ENCODE data around the gene LASP1. TPM values are rescaled to one million over a fixed set of nuclear protein-coding genes. Genes with fewer than 3 reads are reported as not detected.
A peak's percentile ranks its signal among the peaks of the same experiment; 100 is the strongest.

Gene LASP1
- total and polyA plus RNA-seq, 2 of the 8 experiments (the other 6 are each of a cell fraction or from before 2014, with no cell fraction given): 114 to 180 TPM

GRCh38 chr17:38916771-38917170 is 46.9 kb downstream of the LASP1 start:
- H2BK120ac ChIP-seq (replicated peaks; ENCODE audit: low read depth, low read length): no peak overlapping the region
- no peak overlapping the region; a peak in 1 of 7 replicates for H3K9ac ChIP-seq (replicated peaks in 1 of 4; ENCODE audit: extremely low read depth in 1 of 4, low read depth in 3 of 4, low read length in 3 of 4)
- H2BK5ac ChIP-seq (ENCODE audit: low read depth, low read length): no peak overlapping the region
- H3K4ac ChIP-seq (replicated peaks; ENCODE audit: insufficient read length, low read depth, low read length): no peak overlapping the region
- no peak overlapping the region for H2BK12ac ChIP-seq (ENCODE audit: low read depth, low read length)
- H3K36me3 ChIP-seq (ENCODE audit: control insufficient read depth in 2 of 4, insufficient read depth in 4 of 4, low read length in 3 of 4): peaks cover 6 to 35% (median 28%) of the 10 kb centered on the region in 4 experiments; a peak in 7 of 8 replicates
- WGBS, 2 experiments (ENCODE audit: extremely low coverage in 1 of 2, insufficient coverage in 1 of 2, insufficient read length in 1 of 2, insufficient replicate concordance in 2 of 2, low coverage in 1 of 2, low lambda C conversion rate in 2 of 2, missing lambda C conversion rate in 1 of 2): 85% methylated on average over 8 of the region's 8 CpGs; no CpG with 5 or more reads in 1 of the 2 experiments
- no peak overlapping the region for H3K4me2 ChIP-seq (ENCODE audit: insufficient read depth in 1 of 2, low read depth in 2 of 2, low read length in 2 of 2)
- no peak overlapping the region for H3K14ac ChIP-seq (ENCODE audit: insufficient read length)
- H2AFZ ChIP-seq (ENCODE audit: low read length): no peak overlapping the region
- H3K4me3 ChIP-seq (ENCODE audit: extremely low read depth in 1 of 4, insufficient read depth in 2 of 4, low read depth in 3 of 4, low read length in 4 of 4): no peak overlapping the region
- H4K91ac ChIP-seq (replicated peaks; ENCODE audit: insufficient read length, low read length): no peak overlapping the region
- no peak overlapping the region for H3K27ac ChIP-seq (ENCODE audit: low read depth, low read length)
- H3K27me3 ChIP-seq (replicated peaks in 1 of 4; ENCODE audit: control insufficient read depth in 3 of 4, extremely low read depth in 1 of 4, insufficient read depth in 3 of 4, low read length in 3 of 4): no peaks in the 10 kb centered on the region
- H2BK15ac ChIP-seq (ENCODE audit: low read length): no peak overlapping the region
- no peaks in the 10 kb centered on the region for H3K23me2 ChIP-seq (ENCODE audit: low read depth, low read length)
- no peak overlapping the region for H3K23ac ChIP-seq (ENCODE audit: insufficient read length)
- no peaks in the 10 kb centered on the region for H3K79me2 ChIP-seq (ENCODE audit: control insufficient read depth in 1 of 2, insufficient read depth in 2 of 2, low read length in 2 of 2)
- H4K20me1 ChIP-seq (replicated peaks in 1 of 2; ENCODE audit: control insufficient read depth in 1 of 2, insufficient read depth in 2 of 2, low read length in 2 of 2): peaks cover 3 to 8% of the 10 kb centered on the region in 2 experiments
- no peak for FAIRE-seq
- no peak overlapping the region for H3K18ac ChIP-seq (ENCODE audit: extremely low read depth, low read length)
- no peaks in the 10 kb centered on the region; a peak in 1 of 7 replicates for H3K4me1 ChIP-seq (replicated peaks in 1 of 4; ENCODE audit: control insufficient read depth in 3 of 4, insufficient read depth in 4 of 4, low read length in 3 of 4)
- DNase-seq (ENCODE audit: low read depth in 1 of 2, low spot score in 2 of 2): no peak
- H2AK5ac ChIP-seq (ENCODE audit: low read depth, low read length): no peak overlapping the region
- CTCF ChIA-PET (ENCODE audit: partially characterized antibody): interaction anchor here (0.6 to 5.2 kb wide), 13 partner anchors 8 to 101 kb away, joined by 3 to 40 read pairs (median 3); partner anchors contain the start of gene LASP1NB
- H3K79me1 ChIP-seq (ENCODE audit: low read depth, low read length): no peaks in the 10 kb centered on the region
- POLR2A ChIA-PET (ENCODE audit: partially characterized antibody): interaction anchor here (7.9 to 14.4 kb wide), 3 partner anchors 8 to 65 kb away, joined by 50 to 98 read pairs (median 51); partner anchors contain the start of genes LASP1 and RPL23
- H3K56ac ChIP-seq (replicated peaks; ENCODE audit: insufficient read length, low read depth, low read length): no peak overlapping the region
- H4K8ac ChIP-seq (ENCODE audit: extremely low read depth, insufficient read depth, low read length): peak overlapping the region; percentile 57; the same call in 1 of the 2 replicates
- H4K5ac ChIP-seq (ENCODE audit: insufficient read length, low read depth, low read length): no peak overlapping the region
- no peaks in the 10 kb centered on the region for H3K9me3 ChIP-seq (ENCODE audit: insufficient read depth in 2 of 2, low read depth in 1 of 2, low read length in 1 of 2)
- no peak overlapping the region for H2BK20ac ChIP-seq (ENCODE audit: low read length)
- TF ChIP-seq CEBPB (IDR thresholded peaks at IDR 0.05; ENCODE audit: low read depth, low read length): no peak
- no peak for TF ChIP-seq KDM1A (IDR thresholded peaks at IDR 0.05; ENCODE audit: borderline replicate concordance, low read length)
- TF ChIP-seq POLR2AphosphoS5 (IDR thresholded peaks at IDR 0.05; ENCODE audit: low read depth, low read length): no peak
- no peak for TF ChIP-seq ASH2L (IDR thresholded peaks at IDR 0.05; ENCODE audit: low read length)
- no peak for TF ChIP-seq JUND (IDR thresholded peaks at IDR 0.05; ENCODE audit: low read length)

All from H1 (cell line).